RWPE1 (cell line): ENCODE results near the gene ANO7.

ENCODE experiments used
- CTCF ChIA-PET: fragments of 350-600 bp; sonication (Branson Sonifier 250); formaldehyde crosslinking; extraction: SDS; loops from one replicate; lab custom pipeline; 2021; lab: Yijun Ruan, JAX
- POLR2A ChIA-PET: fragments of 400-600 bp; formaldehyde crosslinking; extraction: SDS; loops from one replicate; lab custom pipeline; 2020; ENCODE audit warnings: antibody characterized with exemption; ENCODE audit not compliant: low non-redundant PET; lab: Yijun Ruan, JAX
- DNase-seq: peaks from one replicate; pipeline ENCODE4 v3.0.0; 2012; ENCODE audit warnings: low spot score
- H3K27ac ChIP-seq: fragments of 450-650 bp; 2 replicates; pipeline ENCODE4 v1.5.1; 2017
- TF ChIP-seq, protein P1 (sequence below): fragments of 450-650 bp; conservative IDR thresholded peaks from 2 replicates; pipeline ENCODE4 v1.5.1; 2017; ENCODE audit warnings: low read depth, mild to moderate bottlenecking

Gene ANO7

DNA sequence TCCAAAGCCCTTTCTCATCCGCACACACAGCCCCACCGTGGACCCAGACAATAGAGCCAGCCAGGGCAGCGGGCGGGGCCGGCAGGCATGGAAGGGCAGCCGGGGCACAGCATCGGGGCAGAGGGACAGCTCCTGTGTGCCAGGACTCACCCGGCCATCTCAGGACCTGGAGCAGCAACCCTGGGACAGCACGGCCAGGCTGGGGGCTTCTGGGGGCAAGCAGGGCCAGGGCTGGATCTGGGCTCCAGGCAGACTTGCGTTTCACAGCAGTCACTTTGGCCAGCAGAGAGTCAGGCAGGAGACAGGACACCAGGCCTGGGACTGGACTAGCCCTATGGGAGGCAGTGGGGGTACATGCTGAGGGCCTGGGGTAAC is 15.5 kb downstream of the ANO7 start:
- TF ChIP-seq, protein P1, sequence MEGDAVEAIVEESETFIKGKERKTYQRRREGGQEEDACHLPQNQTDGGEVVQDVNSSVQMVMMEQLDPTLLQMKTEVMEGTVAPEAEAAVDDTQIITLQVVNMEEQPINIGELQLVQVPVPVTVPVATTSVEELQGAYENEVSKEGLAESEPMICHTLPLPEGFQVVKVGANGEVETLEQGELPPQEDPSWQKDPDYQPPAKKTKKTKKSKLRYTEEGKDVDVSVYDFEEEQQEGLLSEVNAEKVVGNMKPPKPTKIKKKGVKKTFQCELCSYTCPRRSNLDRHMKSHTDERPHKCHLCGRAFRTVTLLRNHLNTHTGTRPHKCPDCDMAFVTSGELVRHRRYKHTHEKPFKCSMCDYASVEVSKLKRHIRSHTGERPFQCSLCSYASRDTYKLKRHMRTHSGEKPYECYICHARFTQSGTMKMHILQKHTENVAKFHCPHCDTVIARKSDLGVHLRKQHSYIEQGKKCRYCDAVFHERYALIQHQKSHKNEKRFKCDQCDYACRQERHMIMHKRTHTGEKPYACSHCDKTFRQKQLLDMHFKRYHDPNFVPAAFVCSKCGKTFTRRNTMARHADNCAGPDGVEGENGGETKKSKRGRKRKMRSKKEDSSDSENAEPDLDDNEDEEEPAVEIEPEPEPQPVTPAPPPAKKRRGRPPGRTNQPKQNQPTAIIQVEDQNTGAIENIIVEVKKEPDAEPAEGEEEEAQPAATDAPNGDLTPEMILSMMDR, result no peak
- DNase-seq, result no peak
- H3K27ac ChIP-seq, result no peak overlapping the region
- ChIA-PET CTCF (interaction anchor here (0.6 kb wide), 1 partner anchor 202 kb away, joined by 3 read pairs; no protein-coding TSS in a partner anchor), POLR2A (no interaction called here)

DNA sequence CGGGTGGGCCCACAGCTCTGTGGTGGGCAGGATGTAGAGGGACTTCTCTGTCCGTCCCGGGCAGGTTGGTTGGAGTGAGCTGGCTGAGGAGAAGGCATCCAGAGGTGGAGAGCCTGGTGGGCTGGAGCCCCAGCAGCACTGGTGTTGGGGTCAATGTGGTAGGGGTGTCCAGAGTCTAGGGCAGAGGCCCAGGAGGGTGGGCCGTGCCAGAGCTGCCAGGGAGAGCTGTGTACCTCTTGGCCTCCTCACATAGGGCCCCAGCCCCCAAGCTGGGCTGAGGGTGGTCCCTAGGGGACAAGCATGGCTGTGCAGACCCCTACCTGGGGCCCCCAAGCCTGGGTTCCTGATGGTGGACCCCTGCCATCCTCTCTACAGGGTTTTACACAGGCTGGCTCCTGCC is 16.0 kb downstream of the ANO7 start:
- CTCF ChIA-PET, result no interaction called here
- DNase-seq, result no peak
- TF ChIP-seq, protein P1, result no peak
- POLR2A ChIA-PET, result no interaction called here
- H3K27ac ChIP-seq, result no peak overlapping the region

DNA sequence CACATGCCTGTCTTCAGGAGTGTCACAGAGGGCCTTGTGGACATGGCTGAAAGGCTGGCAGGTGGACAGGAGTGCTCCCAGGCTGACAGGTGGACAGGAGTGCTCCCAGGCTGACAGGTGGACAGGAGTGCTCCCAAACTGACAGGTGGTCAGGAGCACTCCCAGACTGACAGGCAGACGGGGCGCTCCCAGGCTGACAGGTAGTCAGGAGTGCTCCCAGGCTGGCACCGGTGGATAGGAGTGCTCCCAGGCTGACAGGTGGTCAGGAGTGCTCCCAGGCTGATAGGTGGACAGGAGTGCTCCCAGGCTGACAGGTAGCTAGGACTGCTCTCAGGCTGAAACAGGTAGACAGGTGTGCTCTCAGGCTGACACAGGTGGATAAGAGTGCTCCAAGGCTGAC is 16.6 kb downstream of the ANO7 start:
- ChIA-PET CTCF (no interaction called here), POLR2A (no interaction called here)
- DNase-seq, result no peak
- TF ChIP-seq, protein P1, result no peak
- no peak overlapping the region for H3K27ac ChIP-seq

DNA sequence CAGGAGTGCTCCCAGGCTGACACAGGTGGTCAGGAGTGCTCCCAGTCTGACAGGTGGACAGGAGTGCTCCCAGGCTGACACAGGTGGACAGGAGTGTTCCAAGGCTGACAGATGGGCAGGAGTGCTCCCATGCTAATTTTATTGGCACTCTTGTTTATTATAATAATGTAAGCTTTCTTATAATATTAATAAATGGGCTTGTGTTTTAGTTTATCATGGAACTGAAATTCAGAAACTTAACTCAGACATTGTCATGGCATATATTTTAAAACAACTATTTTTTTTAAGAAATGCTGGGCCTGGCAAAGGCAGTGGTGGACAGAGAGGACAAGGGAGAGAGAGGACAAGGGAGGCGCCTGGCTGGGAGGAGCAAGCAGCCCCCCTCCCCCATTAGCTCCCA is 18.7 kb downstream of the ANO7 start:
- H3K27ac ChIP-seq, result no peak overlapping the region
- ChIA-PET POLR2A (no interaction called here), CTCF (no interaction called here)
- TF ChIP-seq, protein P1, result no peak
- no peak for DNase-seq

DNA sequence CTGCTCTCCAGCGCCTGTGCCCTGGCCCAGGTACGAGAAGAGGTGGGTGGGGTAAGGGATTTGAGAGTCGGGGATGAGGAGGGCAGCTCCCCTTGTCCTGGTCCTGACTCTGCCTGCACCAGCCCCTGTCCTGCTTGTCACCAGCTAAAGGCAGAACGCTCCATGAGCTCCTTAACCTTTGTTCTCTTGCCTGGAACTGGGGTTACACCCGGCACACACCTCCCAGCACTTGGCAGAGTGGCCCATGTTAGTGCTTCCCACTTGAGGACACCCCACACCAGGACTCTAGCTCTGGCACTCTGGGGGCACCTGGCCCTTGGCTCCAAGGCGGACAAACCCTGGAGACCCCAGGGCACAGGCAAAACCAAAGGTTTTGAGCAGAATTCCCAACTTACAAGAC is 19.2 kb downstream of the ANO7 start:
- DNase-seq, result no peak
- TF ChIP-seq, protein P1, result no peak
- ChIA-PET CTCF (no interaction called here), POLR2A (no interaction called here)
- H3K27ac ChIP-seq, result no peak overlapping the region

DNA sequence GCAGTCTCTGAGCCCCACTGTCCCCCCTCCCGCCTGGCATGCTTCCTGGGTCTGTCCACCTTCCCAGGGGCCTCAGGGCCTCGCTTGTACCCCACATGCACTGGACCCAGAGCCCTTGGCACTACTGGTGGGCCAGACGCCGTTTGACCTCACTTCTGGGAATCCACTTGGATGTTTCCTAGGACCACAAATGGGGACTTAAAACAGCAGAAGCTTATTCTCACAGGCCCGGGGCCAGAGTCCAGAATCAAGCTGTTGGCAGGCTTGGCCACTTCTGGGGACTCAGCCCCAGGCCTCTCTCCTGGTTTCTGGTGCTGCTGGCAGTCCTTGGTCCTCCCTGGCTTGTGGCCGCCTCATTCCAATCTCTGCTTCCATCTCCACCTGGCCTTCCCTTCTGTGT is 19.6 kb downstream of the ANO7 start:
- TF ChIP-seq, protein P1, result no peak
- POLR2A ChIA-PET, result no interaction called here
- CTCF ChIA-PET, result interaction anchor here (0.6 kb wide), 1 partner anchor 81 kb away, joined by 3 read pairs; no protein-coding TSS in a partner anchor
- H3K27ac ChIP-seq, result no peak overlapping the region
- no peak for DNase-seq

DNA sequence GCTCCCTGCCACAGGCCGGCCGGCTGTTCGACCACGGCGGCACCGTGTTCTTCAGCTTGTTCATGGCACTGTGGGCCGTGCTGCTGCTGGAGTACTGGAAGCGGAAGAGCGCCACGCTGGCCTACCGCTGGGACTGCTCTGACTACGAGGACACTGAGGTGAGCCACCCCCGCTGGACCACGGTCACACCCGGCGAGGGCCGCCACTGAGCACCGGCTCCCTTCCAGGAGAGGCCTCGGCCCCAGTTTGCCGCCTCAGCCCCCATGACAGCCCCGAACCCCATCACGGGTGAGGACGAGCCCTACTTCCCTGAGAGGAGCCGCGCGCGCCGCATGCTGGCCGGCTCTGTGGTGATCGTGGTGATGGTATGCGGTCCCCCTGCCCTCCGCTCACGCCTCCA is 20.8 kb downstream of the ANO7 start:
- ChIA-PET CTCF (no interaction called here), POLR2A (no interaction called here)
- TF ChIP-seq, protein P1, result no peak
- no peak for DNase-seq
- no peak overlapping the region for H3K27ac ChIP-seq
